GM18868 (cell line): ENCODE results near the gene CDK19.
"Not testable (repeated sequence)": the region's sequence is repeated elsewhere in the genome, so short reads cannot be mapped to it uniquely, and the experiment has no call there.

Source experiments
- ATAC-seq: cut with Tn5 transposase; IDR thresholded peaks from one replicate; pipeline ENCODE4 v1.9.1; 2021; ENCODE audit warnings: mild to moderate bottlenecking, moderate library complexity; ENCODE audit not compliant: unreplicated experiment

The CDK19 gene

GRCh38 chr6:110592765-110593164, 222.5 kb downstream of the CDK19 start:
- no peak for ATAC-seq

GRCh38 chr6:110590821-110591351, 224.4 kb downstream of the CDK19 start:
- ATAC-seq = no peak

- ATAC-seq = peak; percentile 95
Measured at GRCh38 chr6:110589865-110590513, 225.3 kb downstream of the CDK19 start.

- ATAC-seq = no peak
Measured at GRCh38 chr6:110587328-110587727, 227.9 kb downstream of the CDK19 start.

- no peak for ATAC-seq
Measured at GRCh38 chr6:110581679-110582078, 233.6 kb downstream of the CDK19 start.

GRCh38 chr6:110577596-110578167, 237.6 kb downstream of the CDK19 start:
- ATAC-seq = not testable (repeated sequence)

GRCh38 chr6:110575925-110576463, 239.3 kb downstream of the CDK19 start:
- no peak for ATAC-seq

GRCh38 chr6:110574817-110575216, 240.5 kb downstream of the CDK19 start:
- no peak for ATAC-seq

- no peak for ATAC-seq
Measured at GRCh38 chr6:110573537-110573936, 241.7 kb downstream of the CDK19 start.

- no peak for ATAC-seq
Measured at GRCh38 chr6:110573136-110573535, 242.1 kb downstream of the CDK19 start.

- peak; percentile 69 for ATAC-seq
Measured at GRCh38 chr6:110567957-110568696, 247.1 kb downstream of the CDK19 start.

- ATAC-seq = no peak
Measured at GRCh38 chr6:110566346-110567125, 248.7 kb downstream of the CDK19 start.

GRCh38 chr6:110564703-110565421, 250.4 kb downstream of the CDK19 start:
- no peak for ATAC-seq

GRCh38 chr6:110563711-110564110, 251.6 kb downstream of the CDK19 start:
- ATAC-seq = no peak

GRCh38 chr6:110562316-110562915, 252.9 kb downstream of the CDK19 start:
- no peak for ATAC-seq

GRCh38 chr6:110561696-110562095, 253.6 kb downstream of the CDK19 start:
- ATAC-seq = no peak

GRCh38 chr6:110561008-110561396, 254.3 kb downstream of the CDK19 start:
- ATAC-seq = no peak

- ATAC-seq = no peak
Measured at GRCh38 chr6:110560239-110561007, 254.8 kb downstream of the CDK19 start.
